HepG2 (cell line): ENCODE data around the gene VTN. TPM values are rescaled to one million over a fixed set of nuclear protein-coding genes. Genes with fewer than 3 reads are reported as not detected.

Experiments used
- ATF7-NPFF ChIP-seq: sonication (generic); formaldehyde crosslinking; IDR thresholded peaks from 2 replicates; pipeline ENCODE4 v1.8.1; 2023; ENCODE audit warnings: mild to moderate bottlenecking, low read depth, missing genetic modification reagents, moderate library complexity
- NAIF1 ChIP-seq: sonication (generic); formaldehyde crosslinking; IDR thresholded peaks from 2 replicates; pipeline ENCODE4 v1.5.0; 2020; ENCODE audit warnings: mild to moderate bottlenecking, missing genetic modification reagents, borderline replicate concordance
- PAWR ChIP-seq: sonication (generic); formaldehyde crosslinking; IDR thresholded peaks from 2 replicates; pipeline ENCODE4 v1.4.0; 2020; ENCODE audit warnings: missing genetic modification reagents, mild to moderate bottlenecking, borderline replicate concordance
- RBFOX2 ChIP-seq: fragments of 200-400 bp; formaldehyde crosslinking; IDR thresholded peaks from 2 replicates; pipeline ENCODE4 v1.6.1; 2017; ENCODE audit warnings: low read depth, mild to moderate bottlenecking, low read length
- SIN3B ChIP-seq: fragments of 150-350 bp; IDR thresholded peaks from 2 replicates; pipeline ENCODE4 v1.6.1; 2014; ENCODE audit warnings: low read length
- TAF15 ChIP-seq: fragments of 200-400 bp; formaldehyde crosslinking; IDR thresholded peaks from one replicate; pipeline ENCODE4 v1.6.1; 2018; ENCODE audit warnings: mild to moderate bottlenecking, low read depth, low read length; ENCODE audit not compliant: poor library complexity, severe bottlenecking
- ZFAT ChIP-seq: sonication (generic); formaldehyde crosslinking; conservative IDR thresholded peaks from 2 replicates; pipeline ENCODE4 v1.8.1; 2023; ENCODE audit warnings: missing genetic modification reagents, inconsistent platforms
- ZNF225 ChIP-seq: sonication (generic); formaldehyde crosslinking; IDR thresholded peaks from 2 replicates; pipeline ENCODE4 v1.4.0; 2020; ENCODE audit warnings: mild to moderate bottlenecking, missing genetic modification reagents
- ZNF572 ChIP-seq: sonication (generic); formaldehyde crosslinking; IDR thresholded peaks from 2 replicates; pipeline ENCODE4 v1.5.1; 2020; ENCODE audit warnings: mild to moderate bottlenecking, missing genetic modification reagents
- polyA plus RNA-seq, 8 experiments: library from polyadenylated mRNA; depleted of rRNA in 3 of 8; stranded (reverse) in 7 of 8; unstranded in 1 of 8; fragments of >200 nt; fragmentation: Illumina TruSeq in 4 of 8; extraction: Trizol in 4 of 8; gene quantifications; 2 replicates each; pipeline versions ENCODE4 v1.2.1 to v1.2.3, GENCODE V29; 2011 to 2016; ENCODE audit warnings: low read depth in 4 of 8, missing spikeins in 1 of 8, mixed read lengths in 1 of 8; ENCODE audit not compliant: insufficient read depth in 1 of 8
- total RNA-seq, 5 experiments: library from RNA; depleted of rRNA; stranded (reverse); fragments of >200 nt; fragmentation: Illumina TruSeq; extraction: Trizol; gene quantifications; 2 replicates each; pipeline ENCODE4 v1.2.3, GENCODE V29; 2016; ENCODE audit warnings: low read depth in 1 of 5
- TF ChIP-seq, protein P1 (sequence below): sonication (generic); formaldehyde crosslinking; IDR thresholded peaks from 2 replicates; pipeline ENCODE4 v1.5.1; 2020; ENCODE audit warnings: missing genetic modification reagents, mild to moderate bottlenecking, borderline replicate concordance
- TF ChIP-seq, protein P2 (sequence below): sonication (generic); formaldehyde crosslinking; conservative IDR thresholded peaks from 2 replicates; pipeline ENCODE4 v1.4.0; 2020; ENCODE audit warnings: missing genetic modification reagents
- TF ChIP-seq, protein P3 (sequence below): sonication (generic); formaldehyde crosslinking; IDR thresholded peaks from 2 replicates; pipeline ENCODE4 v1.5.0; 2020; ENCODE audit warnings: missing genetic modification reagents
- TF ChIP-seq, protein P4 (sequence below): sonication (generic); formaldehyde crosslinking; IDR thresholded peaks from 2 replicates; pipeline ENCODE4 v1.5.1; 2020; ENCODE audit warnings: mild to moderate bottlenecking, moderate library complexity, missing genetic modification reagents
- TF ChIP-seq, protein P5 (sequence below): sonication (generic); formaldehyde crosslinking; conservative IDR thresholded peaks from 2 replicates; pipeline ENCODE4 v1.4.0; 2020; ENCODE audit warnings: mild to moderate bottlenecking, missing genetic modification reagents, moderate library complexity

The VTN gene
- total and polyA plus RNA-seq, 2 of the 13 experiments (the other 11 are each of a cell fraction or from before 2014, with no cell fraction given) = 108 to 131 TPM

DNA sequence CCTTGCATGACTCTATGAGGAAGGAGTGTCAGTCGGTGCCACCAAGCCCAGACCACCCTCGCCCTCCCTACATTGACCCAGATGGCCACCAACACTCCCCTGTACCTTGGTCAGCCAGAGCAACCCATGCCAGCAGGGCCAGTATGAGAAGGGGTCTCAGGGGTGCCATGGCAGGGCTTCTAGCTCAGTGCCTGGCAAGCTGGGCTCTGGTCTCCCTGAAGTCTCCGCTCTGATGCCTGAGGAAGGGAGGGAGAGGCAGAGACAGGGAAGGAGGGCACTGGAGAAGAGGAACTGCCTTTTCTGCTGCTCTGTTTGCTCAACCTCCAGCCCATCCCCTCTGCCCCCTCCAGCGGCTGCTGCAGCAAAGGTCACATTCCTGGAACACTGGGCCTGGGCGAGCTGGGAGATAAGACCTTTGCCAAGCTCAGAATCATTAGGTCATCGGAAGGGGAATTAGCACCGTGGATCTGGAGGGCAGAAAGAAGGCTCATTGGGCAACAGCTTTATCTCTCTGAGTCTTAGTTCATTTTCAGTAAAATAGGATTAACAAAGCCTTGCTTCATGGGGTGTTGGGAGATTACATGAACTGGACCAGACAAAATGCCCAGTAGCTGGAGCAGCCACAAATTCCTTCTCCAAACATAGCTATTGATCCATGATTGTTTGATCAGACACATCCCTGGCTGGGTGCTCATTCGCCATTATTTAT lies at the start of gene VTN (continued):
- TF ChIP-seq, protein P1, sequence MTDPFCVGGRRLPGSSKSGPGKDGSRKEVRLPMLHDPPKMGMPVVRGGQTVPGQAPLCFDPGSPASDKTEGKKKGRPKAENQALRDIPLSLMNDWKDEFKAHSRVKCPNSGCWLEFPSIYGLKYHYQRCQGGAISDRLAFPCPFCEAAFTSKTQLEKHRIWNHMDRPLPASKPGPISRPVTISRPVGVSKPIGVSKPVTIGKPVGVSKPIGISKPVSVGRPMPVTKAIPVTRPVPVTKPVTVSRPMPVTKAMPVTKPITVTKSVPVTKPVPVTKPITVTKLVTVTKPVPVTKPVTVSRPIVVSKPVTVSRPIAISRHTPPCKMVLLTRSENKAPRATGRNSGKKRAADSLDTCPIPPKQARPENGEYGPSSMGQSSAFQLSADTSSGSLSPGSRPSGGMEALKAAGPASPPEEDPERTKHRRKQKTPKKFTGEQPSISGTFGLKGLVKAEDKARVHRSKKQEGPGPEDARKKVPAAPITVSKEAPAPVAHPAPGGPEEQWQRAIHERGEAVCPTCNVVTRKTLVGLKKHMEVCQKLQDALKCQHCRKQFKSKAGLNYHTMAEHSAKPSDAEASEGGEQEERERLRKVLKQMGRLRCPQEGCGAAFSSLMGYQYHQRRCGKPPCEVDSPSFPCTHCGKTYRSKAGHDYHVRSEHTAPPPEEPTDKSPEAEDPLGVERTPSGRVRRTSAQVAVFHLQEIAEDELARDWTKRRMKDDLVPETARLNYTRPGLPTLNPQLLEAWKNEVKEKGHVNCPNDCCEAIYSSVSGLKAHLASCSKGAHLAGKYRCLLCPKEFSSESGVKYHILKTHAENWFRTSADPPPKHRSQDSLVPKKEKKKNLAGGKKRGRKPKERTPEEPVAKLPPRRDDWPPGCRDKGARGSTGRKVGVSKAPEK (CRISPR knock-in tag) = peak; percentile 61
- TF ChIP-seq ZNF572 (CRISPR knock-in tag) = peak; percentile 64; the same call in 1 of the 2 replicates
- TF ChIP-seq, protein P2, sequence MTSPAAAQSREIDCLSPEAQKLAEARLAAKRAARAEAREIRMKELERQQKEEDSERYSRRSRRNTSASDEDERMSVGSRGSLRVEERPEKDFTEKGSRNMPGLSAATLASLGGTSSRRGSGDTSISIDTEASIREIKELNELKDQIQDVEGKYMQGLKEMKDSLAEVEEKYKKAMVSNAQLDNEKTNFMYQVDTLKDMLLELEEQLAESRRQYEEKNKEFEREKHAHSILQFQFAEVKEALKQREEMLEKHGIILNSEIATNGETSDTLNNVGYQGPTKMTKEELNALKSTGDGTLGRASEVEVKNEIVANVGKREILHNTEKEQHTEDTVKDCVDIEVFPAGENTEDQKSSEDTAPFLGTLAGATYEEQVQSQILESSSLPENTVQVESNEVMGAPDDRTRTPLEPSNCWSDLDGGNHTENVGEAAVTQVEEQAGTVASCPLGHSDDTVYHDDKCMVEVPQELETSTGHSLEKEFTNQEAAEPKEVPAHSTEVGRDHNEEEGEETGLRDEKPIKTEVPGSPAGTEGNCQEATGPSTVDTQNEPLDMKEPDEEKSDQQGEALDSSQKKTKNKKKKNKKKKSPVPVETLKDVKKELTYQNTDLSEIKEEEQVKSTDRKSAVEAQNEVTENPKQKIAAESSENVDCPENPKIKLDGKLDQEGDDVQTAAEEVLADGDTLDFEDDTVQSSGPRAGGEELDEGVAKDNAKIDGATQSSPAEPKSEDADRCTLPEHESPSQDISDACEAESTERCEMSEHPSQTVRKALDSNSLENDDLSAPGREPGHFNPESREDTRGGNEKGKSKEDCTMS (CRISPR knock-in tag) = no peak
- no peak for TF ChIP-seq RBFOX2
- no peak; the same call in 1 of the 2 replicates for TF ChIP-seq NAIF1 (CRISPR knock-in tag)
- no peak for TF ChIP-seq SIN3B
- 0 out of 2 replicates have a peak, but pooled peaks have one; percentile 47 for TF ChIP-seq ZNF225 (CRISPR knock-in tag)
- TF ChIP-seq, protein P3, sequence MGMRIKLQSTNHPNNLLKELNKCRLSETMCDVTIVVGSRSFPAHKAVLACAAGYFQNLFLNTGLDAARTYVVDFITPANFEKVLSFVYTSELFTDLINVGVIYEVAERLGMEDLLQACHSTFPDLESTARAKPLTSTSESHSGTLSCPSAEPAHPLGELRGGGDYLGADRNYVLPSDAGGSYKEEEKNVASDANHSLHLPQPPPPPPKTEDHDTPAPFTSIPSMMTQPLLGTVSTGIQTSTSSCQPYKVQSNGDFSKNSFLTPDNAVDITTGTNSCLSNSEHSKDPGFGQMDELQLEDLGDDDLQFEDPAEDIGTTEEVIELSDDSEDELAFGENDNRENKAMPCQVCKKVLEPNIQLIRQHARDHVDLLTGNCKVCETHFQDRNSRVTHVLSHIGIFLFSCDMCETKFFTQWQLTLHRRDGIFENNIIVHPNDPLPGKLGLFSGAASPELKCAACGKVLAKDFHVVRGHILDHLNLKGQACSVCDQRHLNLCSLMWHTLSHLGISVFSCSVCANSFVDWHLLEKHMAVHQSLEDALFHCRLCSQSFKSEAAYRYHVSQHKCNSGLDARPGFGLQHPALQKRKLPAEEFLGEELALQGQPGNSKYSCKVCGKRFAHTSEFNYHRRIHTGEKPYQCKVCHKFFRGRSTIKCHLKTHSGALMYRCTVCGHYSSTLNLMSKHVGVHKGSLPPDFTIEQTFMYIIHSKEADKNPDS (CRISPR knock-in tag) = no peak
- TF ChIP-seq TAF15 = no peak
- TF ChIP-seq ZFAT (CRISPR knock-in tag) = no peak
- TF ChIP-seq ATF7-NPFF (CRISPR knock-in tag) = no peak
- TF ChIP-seq, protein P4, sequence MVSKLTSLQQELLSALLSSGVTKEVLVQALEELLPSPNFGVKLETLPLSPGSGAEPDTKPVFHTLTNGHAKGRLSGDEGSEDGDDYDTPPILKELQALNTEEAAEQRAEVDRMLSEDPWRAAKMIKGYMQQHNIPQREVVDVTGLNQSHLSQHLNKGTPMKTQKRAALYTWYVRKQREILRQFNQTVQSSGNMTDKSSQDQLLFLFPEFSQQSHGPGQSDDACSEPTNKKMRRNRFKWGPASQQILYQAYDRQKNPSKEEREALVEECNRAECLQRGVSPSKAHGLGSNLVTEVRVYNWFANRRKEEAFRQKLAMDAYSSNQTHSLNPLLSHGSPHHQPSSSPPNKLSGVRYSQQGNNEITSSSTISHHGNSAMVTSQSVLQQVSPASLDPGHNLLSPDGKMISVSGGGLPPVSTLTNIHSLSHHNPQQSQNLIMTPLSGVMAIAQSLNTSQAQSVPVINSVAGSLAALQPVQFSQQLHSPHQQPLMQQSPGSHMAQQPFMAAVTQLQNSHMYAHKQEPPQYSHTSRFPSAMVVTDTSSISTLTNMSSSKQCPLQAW = peak; percentile 91
- no peak for TF ChIP-seq PAWR
- TF ChIP-seq, protein P5, sequence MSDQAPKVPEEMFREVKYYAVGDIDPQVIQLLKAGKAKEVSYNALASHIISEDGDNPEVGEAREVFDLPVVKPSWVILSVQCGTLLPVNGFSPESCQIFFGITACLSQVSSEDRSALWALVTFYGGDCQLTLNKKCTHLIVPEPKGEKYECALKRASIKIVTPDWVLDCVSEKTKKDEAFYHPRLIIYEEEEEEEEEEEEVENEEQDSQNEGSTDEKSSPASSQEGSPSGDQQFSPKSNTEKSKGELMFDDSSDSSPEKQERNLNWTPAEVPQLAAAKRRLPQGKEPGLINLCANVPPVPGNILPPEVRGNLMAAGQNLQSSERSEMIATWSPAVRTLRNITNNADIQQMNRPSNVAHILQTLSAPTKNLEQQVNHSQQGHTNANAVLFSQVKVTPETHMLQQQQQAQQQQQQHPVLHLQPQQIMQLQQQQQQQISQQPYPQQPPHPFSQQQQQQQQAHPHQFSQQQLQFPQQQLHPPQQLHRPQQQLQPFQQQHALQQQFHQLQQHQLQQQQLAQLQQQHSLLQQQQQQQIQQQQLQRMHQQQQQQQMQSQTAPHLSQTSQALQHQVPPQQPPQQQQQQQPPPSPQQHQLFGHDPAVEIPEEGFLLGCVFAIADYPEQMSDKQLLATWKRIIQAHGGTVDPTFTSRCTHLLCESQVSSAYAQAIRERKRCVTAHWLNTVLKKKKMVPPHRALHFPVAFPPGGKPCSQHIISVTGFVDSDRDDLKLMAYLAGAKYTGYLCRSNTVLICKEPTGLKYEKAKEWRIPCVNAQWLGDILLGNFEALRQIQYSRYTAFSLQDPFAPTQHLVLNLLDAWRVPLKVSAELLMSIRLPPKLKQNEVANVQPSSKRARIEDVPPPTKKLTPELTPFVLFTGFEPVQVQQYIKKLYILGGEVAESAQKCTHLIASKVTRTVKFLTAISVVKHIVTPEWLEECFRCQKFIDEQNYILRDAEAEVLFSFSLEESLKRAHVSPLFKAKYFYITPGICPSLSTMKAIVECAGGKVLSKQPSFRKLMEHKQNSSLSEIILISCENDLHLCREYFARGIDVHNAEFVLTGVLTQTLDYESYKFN (CRISPR knock-in tag) = peak; percentile 99
